H1 (cell line): ENCODE measurements around the gene BZW2. TPM values are rescaled to one million over a fixed set of nuclear protein-coding genes. Genes with fewer than 3 reads are reported as not detected.

Experiments used
- ASH2L ChIP-seq: fragments of 200-600, 300-600 bp; sonication (generic); IDR thresholded peaks from one replicate; pipeline ENCODE4 v1.7.1; 2017; ENCODE audit warnings: low read length
- BCL11A ChIP-seq, 2 experiments: IDR thresholded peaks; one replicate each; pipeline ENCODE4 v1.6.1; 2011; ENCODE audit warnings: low read depth in 2 of 2, low read length in 2 of 2, mild to moderate bottlenecking in 2 of 2
- BRCA1 ChIP-seq: IDR thresholded peaks from 2 replicates; pipeline ENCODE4 v1.6.1; 2012; ENCODE audit warnings: low read depth, low read length, improper control_type of control experiment
- HDAC6 ChIP-seq: IDR thresholded peaks from one replicate; pipeline ENCODE4 v1.7.1; 2012; ENCODE audit warnings: low read depth, mild to moderate bottlenecking, inconsistent platforms, low read length, moderate library complexity
- RAD21 ChIP-seq, 2 experiments: IDR thresholded peaks in 1 of 2; conservative IDR thresholded peaks in 1 of 2; 2 replicates each; pipeline ENCODE4 v1.6.1; 2011; ENCODE audit warnings: low read depth in 2 of 2, low read length in 2 of 2, improper control_type of control experiment in 1 of 2, inconsistent platforms in 1 of 2, mild to moderate bottlenecking in 1 of 2, moderate library complexity in 1 of 2
- RNF2 ChIP-seq: fragments of 200-900, 300-1000 bp; sonication (generic); IDR thresholded peaks from 2 replicates; pipeline ENCODE4 v1.7.1; 2016; ENCODE audit warnings: borderline replicate concordance, low read depth, mild to moderate bottlenecking, antibody characterized with exemption, low read length; ENCODE audit not compliant: poor library complexity, severe bottlenecking; ENCODE audit errors: missing control alignments
- SIN3A ChIP-seq, 2 experiments: IDR thresholded peaks in 1 of 2; conservative IDR thresholded peaks in 1 of 2; 2 replicates each; pipeline ENCODE4 v1.6.1; 2011 to 2012; ENCODE audit warnings: low read length in 2 of 2, improper control_type of control experiment in 1 of 2, low read depth in 1 of 2, mild to moderate bottlenecking in 1 of 2
- SP4 ChIP-seq: IDR thresholded peaks from 2 replicates; pipeline ENCODE4 v1.6.1; 2012; ENCODE audit warnings: low read length, inconsistent platforms
- TAF7 ChIP-seq: optimal IDR thresholded peaks from 2 replicates; pipeline ENCODE3; 2011; ENCODE audit warnings: low read depth, mild to moderate bottlenecking, inconsistent platforms, low read length, moderate library complexity, borderline replicate concordance
- polyA plus RNA-seq, 7 experiments: library from polyadenylated mRNA; depleted of rRNA in 3 of 7; stranded (reverse) in 5 of 7; unstranded in 2 of 7; fragments of >200 nt in 5 of 7; fragments of 200-250 nt in 2 of 7; gene quantifications; 1 replicate in 5 of 7; 2 replicates in 1 of 7; 4 replicates in 1 of 7; pipeline versions ENCODE4 v1.2.1 to v1.2.3, GENCODE V29; 2011 to 2013; ENCODE audit warnings: missing spikeins in 2 of 7, mixed read lengths in 2 of 7
- total RNA-seq: library from RNA; stranded (reverse); fragmentation: NEBNext Ultra II Directional; extraction: Animal tissue kit (Norgen Biotek cat#: 25700); gene quantifications from 2 replicates; pipeline ENCODE4 v1.2.1, GENCODE V29; 2021
- TF ChIP-seq, protein P1 (sequence below): fragments of 300-600 bp; sonication (generic); IDR thresholded peaks from 2 replicates; pipeline ENCODE4 v1.7.1; 2012; ENCODE audit warnings: low read length, moderate library complexity, mild to moderate bottlenecking, inconsistent platforms; ENCODE audit not compliant: insufficient replicate concordance

The BZW2 gene
- total and polyA plus RNA-seq, 2 of the 8 experiments (the other 6 are each of a cell fraction or from before 2014, with no cell fraction given), result 32.3 to 103 TPM

DNA sequence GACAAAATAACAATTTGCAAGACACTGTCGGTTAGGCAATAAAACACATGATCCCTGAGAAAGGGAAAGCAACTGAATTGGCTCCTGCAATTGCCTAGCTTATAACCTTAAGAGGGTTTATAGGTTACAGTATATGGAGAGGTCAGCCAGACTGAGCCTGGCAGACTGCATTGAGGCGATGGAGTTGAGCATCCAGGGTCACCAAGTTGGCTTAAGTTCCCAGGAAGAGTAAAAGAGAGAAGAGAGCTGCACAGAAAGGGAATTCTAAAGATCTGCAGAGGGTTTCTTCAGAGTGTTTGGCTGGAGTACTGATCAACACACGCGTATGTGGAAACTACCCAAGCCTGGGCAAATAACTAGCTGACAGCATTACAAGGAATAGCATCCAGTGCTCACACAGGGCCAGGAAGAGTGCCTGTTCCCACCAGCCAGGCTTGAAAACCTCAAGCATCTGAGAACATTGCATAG lies 11.7 kb upstream of the BZW2 start (continued):
- TF ChIP-seq, protein P1, sequence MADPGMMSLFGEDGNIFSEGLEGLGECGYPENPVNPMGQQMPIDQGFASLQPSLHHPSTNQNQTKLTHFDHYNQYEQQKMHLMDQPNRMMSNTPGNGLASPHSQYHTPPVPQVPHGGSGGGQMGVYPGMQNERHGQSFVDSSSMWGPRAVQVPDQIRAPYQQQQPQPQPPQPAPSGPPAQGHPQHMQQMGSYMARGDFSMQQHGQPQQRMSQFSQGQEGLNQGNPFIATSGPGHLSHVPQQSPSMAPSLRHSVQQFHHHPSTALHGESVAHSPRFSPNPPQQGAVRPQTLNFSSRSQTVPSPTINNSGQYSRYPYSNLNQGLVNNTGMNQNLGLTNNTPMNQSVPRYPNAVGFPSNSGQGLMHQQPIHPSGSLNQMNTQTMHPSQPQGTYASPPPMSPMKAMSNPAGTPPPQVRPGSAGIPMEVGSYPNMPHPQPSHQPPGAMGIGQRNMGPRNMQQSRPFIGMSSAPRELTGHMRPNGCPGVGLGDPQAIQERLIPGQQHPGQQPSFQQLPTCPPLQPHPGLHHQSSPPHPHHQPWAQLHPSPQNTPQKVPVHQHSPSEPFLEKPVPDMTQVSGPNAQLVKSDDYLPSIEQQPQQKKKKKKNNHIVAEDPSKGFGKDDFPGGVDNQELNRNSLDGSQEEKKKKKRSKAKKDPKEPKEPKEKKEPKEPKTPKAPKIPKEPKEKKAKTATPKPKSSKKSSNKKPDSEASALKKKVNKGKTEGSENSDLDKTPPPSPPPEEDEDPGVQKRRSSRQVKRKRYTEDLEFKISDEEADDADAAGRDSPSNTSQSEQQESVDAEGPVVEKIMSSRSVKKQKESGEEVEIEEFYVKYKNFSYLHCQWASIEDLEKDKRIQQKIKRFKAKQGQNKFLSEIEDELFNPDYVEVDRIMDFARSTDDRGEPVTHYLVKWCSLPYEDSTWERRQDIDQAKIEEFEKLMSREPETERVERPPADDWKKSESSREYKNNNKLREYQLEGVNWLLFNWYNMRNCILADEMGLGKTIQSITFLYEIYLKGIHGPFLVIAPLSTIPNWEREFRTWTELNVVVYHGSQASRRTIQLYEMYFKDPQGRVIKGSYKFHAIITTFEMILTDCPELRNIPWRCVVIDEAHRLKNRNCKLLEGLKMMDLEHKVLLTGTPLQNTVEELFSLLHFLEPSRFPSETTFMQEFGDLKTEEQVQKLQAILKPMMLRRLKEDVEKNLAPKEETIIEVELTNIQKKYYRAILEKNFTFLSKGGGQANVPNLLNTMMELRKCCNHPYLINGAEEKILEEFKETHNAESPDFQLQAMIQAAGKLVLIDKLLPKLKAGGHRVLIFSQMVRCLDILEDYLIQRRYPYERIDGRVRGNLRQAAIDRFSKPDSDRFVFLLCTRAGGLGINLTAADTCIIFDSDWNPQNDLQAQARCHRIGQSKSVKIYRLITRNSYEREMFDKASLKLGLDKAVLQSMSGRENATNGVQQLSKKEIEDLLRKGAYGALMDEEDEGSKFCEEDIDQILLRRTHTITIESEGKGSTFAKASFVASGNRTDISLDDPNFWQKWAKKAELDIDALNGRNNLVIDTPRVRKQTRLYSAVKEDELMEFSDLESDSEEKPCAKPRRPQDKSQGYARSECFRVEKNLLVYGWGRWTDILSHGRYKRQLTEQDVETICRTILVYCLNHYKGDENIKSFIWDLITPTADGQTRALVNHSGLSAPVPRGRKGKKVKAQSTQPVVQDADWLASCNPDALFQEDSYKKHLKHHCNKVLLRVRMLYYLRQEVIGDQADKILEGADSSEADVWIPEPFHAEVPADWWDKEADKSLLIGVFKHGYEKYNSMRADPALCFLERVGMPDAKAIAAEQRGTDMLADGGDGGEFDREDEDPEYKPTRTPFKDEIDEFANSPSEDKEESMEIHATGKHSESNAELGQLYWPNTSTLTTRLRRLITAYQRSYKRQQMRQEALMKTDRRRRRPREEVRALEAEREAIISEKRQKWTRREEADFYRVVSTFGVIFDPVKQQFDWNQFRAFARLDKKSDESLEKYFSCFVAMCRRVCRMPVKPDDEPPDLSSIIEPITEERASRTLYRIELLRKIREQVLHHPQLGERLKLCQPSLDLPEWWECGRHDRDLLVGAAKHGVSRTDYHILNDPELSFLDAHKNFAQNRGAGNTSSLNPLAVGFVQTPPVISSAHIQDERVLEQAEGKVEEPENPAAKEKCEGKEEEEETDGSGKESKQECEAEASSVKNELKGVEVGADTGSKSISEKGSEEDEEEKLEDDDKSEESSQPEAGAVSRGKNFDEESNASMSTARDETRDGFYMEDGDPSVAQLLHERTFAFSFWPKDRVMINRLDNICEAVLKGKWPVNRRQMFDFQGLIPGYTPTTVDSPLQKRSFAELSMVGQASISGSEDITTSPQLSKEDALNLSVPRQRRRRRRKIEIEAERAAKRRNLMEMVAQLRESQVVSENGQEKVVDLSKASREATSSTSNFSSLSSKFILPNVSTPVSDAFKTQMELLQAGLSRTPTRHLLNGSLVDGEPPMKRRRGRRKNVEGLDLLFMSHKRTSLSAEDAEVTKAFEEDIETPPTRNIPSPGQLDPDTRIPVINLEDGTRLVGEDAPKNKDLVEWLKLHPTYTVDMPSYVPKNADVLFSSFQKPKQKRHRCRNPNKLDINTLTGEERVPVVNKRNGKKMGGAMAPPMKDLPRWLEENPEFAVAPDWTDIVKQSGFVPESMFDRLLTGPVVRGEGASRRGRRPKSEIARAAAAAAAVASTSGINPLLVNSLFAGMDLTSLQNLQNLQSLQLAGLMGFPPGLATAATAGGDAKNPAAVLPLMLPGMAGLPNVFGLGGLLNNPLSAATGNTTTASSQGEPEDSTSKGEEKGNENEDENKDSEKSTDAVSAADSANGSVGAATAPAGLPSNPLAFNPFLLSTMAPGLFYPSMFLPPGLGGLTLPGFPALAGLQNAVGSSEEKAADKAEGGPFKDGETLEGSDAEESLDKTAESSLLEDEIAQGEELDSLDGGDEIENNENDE, result no peak
- no peak for TF ChIP-seq HDAC6
- no peak for TF ChIP-seq BRCA1
- TF ChIP-seq BCL11A (IDR thresholded peaks at IDR 0.05; ENCODE audit: low read depth in 2 of 2, low read length in 2 of 2), result no peak
- TF ChIP-seq RAD21 (IDR thresholded peaks at IDR 0.05 in 1 of 2, conservative IDR thresholded peaks at IDR 0.05 in 1 of 2; ENCODE audit: low read depth in 2 of 2, low read length in 2 of 2), result no peak
- no peak for TF ChIP-seq TAF7
- no peak for TF ChIP-seq ASH2L
- no peak for TF ChIP-seq RNF2
- no peak for TF ChIP-seq SP4
- TF ChIP-seq SIN3A (conservative IDR thresholded peaks at IDR 0.05 in 1 of 2, IDR thresholded peaks at IDR 0.05 in 1 of 2; ENCODE audit: low read depth in 1 of 2, low read length in 2 of 2), result no peak
